Activated CD8-positive, alpha-beta memory T cell treated with anti-CD3 and anti-CD28 coated beads for 1 hour (primary cell): ENCODE measurements around the gene FOXD4L6.
"Not testable (repeated sequence)": the region's sequence is repeated elsewhere in the genome, so short reads cannot be mapped to it uniquely, and the experiment has no call there.

ENCODE experiments used
- DNase-seq, 2 donors: peaks; one replicate each; pipeline ENCODE4 v3.0.0-alpha.2; 2020; ENCODE audit warnings: low read depth in 1 of 2; ENCODE audit errors: extremely low read depth in 1 of 2

Gene FOXD4L6

DNA sequence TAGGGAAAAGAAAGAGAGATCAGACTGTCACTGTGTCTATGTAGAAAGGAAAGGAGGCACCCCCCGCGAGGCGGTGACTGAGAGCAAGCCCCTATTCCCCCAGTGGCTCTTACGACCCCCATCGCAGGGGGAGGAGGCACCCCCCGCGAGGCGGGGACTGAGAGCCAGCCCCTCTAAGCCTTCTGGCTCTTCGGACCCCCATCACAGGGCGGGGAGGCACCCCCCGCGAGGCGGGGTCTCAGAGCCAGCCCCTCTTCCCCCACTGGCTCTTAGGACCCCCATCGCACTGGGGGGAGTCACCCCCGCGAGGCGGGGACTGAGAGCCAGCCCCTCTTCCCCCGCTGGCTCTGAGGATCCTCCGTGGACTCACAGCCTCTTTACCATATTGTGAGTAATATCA lies 23.9 kb downstream of the FOXD4L6 start:
- not testable (repeated sequence) for DNase-seq

DNA sequence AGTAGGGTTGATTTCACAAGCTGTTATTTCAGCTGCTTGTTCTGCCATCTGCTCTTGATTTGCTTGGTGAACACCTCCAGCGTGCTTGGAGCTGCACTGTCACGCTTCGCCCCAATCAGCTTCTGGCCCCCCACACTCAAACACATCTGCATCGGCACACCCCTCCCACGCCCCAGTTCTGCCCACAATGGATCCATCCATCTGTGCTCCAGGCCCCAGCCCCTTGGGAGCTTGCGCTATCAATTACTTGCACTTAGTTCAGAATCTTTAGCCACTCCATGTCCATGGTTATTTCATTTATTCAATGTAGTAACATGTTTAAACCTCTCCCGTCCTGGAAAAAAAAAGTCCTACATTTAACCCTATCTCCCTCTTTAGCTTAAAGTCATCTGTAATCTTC lies 28.0 kb downstream of the FOXD4L6 start:
- DNase-seq = not testable (repeated sequence)

DNA sequence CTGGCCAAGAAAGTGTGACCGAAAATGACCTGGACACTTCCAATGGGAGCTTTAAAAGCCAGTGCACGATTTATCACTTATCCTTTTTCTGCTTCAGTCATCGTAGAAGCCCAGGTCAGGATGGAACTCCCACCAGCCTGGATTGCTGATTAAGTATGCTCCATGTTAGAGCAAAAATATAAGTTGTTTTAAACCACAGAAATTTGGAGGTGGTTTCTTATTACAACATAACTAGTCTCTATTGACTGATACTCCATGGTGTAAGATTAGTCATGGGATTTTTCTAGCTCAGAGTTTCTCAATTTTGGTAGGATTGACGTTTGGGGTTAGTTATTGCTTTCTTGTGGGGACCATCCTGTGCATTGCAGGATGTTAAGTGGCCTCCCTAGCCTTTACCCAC lies 29.7 kb downstream of the FOXD4L6 start:
- not testable (repeated sequence) for DNase-seq

DNA sequence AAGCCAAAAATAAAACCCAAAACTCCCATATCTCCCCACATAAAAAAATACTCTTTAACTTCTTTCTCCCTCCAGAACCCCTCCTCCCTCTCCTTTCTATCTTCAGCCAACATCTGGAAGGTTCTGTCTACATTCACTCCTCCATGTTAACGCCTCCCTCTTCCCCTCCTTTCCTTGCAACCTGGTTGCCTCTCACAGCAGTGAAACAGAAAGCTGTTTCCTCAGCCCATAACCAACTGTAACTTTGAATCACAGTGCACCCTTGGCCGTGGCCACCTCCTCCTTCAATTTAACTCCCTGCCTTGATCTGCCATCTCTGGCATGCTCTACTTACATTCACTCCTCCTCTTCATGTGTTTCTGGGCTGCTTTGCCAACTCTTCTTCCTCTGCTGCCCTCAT lies 33.4 kb downstream of the FOXD4L6 start:
- DNase-seq = not testable (repeated sequence)

DNA sequence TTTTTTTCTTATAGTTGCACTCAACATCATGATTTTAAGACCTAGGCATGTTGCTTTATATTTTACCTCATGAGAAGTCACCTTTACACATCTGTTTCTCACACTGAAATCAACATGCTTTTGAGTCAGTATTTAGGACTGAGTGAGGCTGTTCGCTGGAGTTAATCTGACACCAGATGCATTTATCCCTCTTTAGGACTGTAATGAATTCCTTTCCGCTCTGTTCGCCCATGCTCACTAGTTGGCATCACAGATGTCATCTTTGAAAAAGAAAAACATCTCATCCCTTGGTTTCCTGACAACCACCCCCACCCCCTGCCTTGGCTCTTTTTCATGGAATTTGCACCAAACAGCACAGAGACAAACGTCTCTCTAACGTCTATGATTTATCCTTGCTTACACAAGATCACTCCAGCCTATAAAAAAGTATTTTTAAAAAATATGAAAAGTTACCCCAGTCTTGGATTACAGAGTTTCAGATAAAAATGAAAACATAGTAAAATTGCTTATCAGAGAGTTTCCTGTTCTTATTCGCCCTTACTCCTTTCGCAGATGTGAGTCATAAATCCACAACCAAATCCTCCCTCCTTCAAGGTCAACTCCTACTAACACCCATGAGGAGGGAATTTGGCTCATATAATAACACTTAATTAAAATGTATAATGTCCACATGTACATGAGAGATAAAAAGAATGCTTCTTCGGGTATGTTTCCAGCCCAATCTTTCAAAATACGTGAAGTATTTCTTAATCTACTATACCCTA lies 34.3 kb downstream of the FOXD4L6 start:
- DNase-seq = not testable (repeated sequence)

DNA sequence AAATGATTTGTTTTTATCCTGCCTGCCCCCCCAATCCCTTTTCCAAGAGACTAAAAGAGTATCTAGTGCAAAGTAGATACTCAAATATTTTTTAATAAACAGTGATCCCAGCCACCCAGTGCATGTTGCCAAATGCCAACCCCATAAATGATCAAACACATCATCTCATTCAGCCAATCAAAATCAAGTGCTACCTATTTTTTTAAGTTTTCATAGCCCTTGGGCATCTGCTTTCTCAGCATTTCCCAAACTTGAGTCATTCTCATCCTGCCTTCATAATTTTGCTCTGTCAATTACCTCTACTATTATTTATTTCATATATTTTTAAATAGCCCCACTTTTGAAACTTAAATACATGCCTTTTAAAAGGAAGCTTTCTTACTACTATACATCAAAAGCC lies 37.6 kb downstream of the FOXD4L6 start:
- DNase-seq = not testable (repeated sequence)

DNA sequence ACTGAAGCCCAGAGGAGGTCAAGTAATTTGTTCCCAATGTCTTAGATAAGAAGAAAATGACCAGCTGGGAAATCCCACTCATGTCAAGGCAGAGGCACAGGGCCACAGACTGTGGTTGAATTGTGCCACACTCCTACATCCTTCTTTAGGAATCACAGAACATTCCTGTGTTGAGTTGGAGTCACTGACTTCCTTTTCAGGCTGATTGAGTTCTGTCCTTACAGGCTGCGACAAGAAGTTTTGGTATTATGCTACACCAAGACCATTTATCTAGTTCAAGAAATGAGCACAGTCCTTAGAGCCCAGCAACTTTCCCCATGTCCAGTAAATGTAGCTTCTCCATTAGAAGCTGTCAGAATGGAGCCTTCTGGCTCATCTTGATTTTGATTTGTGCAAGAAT lies 38.1 kb downstream of the FOXD4L6 start:
- DNase-seq = not testable (repeated sequence)

DNA sequence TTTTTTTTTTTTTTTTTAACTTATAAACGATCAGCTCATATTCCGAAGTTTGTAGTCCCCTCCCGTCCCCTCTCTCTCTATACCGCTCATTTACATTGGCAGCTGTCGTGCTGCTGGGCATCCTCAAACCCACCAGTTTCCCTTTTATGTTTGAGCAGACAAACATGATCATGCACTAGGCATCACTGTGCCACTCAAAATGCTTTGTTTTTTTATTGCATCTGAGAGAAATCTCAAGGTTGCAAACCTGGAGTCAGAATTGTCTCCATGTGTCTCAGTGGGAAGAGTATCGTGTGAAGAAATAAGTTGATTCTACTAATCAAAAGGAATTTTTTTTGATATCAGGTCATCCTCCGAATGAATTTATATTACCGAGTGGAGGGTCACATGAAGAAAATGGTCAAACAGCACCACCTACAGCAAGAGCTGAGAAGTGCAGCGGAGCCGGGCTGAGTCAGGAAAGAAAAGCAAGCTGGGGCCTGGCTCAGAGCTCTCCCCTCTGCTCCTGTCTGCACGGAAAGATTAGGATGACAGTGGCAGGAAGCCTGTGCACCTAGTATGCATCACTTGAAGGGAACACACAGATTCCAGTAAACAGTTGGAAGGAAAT lies 39.9 kb downstream of the FOXD4L6 start:
- not testable (repeated sequence) for DNase-seq

DNA sequence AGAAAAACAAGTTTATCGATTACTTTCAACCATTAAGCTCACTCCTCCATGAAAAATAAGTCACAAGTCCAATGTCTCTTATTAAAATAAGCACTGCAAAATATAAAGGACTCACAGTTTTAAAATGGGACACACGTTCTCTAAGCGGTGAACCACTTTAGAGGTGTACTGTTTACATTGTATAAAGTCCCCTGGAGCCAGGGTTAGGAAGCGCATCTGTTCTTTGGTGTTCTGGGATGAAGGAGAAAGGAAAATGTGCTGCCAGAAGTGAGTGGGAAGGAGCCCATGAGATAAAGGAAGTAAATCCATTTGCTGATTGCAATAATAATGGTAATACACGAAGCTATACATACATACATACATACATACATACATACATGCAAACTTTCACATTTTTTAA lies 40.6 kb downstream of the FOXD4L6 start:
- DNase-seq = not testable (repeated sequence)

DNA sequence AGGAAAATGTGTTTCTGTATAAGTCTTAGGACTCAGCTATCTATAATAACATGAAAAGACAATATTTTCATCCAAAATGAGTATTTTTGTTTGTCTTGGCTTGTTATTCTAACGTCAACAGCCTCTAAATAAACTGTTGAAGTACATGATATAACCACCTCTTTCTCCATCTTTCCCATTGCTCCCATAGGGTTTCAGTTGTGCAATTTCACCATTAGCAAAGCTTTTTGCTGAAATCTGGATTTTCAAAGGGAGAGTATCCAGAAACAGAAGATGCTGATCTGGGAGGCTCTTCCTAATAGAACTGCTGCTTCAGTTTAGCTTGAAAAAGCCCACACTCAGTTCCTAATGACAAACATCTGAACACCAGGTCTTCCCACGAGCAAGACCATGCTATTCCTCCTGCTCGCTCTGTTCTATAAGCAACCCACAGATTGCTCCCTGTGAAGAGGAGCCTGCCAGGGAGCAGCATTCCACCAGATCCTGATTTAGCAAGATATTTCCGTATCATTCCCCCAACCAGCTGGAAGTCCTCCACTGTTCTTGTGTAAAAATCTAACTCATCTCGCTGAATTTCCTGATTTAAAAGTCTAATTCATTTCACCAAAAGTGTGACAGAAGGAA lies 41.2 kb downstream of the FOXD4L6 start:
- not testable (repeated sequence) for DNase-seq

DNA sequence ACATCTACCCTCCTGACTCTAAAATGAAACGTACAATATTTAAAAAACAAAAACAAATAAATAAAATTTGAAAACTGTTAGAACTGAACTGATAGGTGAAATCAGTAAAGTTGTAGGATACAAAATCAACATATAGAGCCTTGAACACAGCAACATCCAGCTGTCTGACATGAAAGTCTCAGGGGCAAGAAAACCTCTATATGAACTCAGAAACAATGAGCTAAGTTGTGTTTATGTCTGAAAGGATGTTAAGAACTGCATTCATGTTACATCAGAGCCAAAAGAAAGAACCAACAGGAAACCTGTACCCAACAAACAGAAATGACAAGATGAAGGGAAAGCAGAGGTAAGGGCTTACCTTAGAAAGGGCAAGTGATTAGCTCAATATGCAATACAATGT lies 41.8 kb downstream of the FOXD4L6 start:
- not testable (repeated sequence) for DNase-seq

DNA sequence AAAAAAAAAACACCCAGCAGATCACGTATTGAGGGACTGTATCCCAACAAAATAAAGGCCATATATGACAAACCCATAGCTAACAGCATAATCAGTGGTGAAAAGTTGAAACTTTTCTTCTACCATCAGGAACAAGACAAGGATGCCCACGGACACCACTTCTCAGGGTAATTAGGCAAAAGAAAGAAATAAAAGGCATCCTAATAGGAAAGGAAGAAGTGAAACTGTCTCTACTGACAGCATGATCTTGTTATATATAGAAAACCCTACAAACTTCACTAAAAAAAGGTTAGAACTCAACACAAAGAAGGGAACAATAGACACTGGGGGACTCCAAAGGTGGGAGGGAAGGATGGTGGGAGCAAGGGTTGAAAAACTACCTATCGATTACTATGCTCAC lies 42.3 kb downstream of the FOXD4L6 start:
- not testable (repeated sequence) for DNase-seq

DNA sequence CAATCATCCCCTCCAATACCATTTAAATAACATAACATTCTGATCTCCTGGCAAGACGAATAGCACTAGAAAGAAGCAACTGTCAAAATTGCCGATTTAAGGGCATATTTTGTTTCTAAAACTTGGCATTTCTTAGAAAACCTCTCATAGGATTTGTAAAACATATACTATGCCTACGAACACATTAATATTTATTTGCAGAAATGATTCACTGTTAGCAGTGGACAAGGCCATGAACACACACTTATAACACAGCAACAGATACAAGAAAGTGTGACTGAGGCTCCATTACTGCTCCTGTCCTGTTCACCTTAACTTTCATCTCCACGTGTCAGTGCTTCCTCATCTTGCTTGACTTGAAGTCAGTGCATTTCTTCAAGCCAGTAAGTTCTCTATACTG lies 46.1 kb downstream of the FOXD4L6 start:
- not testable (repeated sequence) for DNase-seq

DNA sequence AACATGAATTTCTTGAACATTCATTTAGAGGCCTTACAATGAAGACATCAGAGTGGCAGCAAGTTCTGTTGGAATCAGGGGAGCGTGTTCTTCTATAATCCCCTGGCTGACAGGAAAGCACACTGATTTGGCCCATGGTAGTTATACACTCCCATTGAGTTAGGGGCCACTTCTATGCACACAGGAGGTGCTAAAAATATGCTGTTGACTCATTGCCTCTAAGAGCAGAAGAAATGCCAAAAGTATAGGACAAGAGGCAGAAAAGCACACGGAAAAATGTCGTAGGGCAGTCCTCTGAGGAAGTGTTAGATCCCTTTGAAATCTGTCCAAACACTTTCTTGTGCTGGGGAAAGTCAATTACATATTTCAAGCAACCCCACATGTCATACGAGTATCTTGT lies 49.0 kb downstream of the FOXD4L6 start:
- not testable (repeated sequence) for DNase-seq

DNA sequence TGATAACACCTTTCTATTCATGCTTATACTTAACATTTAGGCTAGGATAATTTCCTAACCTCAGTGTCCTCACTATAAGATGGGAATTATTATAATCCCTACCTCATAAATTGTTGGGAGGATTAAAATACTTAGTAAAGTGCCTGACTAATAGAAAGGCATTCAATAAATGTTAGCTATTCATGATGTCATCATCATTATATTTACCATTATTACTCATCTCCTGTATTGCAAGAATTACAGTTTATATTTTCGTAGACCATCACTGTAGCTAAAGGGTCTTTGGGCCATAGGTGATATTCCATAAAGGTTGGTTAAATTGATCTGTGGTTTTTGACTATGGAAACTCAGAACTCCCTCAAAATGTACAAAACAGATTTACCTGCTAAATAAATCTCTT lies 50.9 kb downstream of the FOXD4L6 start:
- not testable (repeated sequence) for DNase-seq
